G401.6 (cell line): Measurements from ENCODE around the gene FEM1C.
"Not testable (repeated sequence)": the region's sequence is repeated elsewhere in the genome, so short reads cannot be mapped to it uniquely, and the experiment has no call there.

Source experiments
- FAIRE-seq: peaks from 2 replicates; lab custom pipeline; 2012; peaks lifted over from hg19 to GRCh38; lab: Jason Lieb, UNC

FEM1C gene

GRCh38 chr5:115520191-115520590 lies 24.4 kb downstream of the FEM1C start:
- no peak for FAIRE-seq

GRCh38 chr5:115516372-115516771 lies 28.2 kb downstream of the FEM1C start:
- no peak for FAIRE-seq

GRCh38 chr5:115514220-115514619 lies 30.4 kb downstream of the FEM1C start:
- FAIRE-seq: no peak

GRCh38 chr5:115511632-115512031 lies 32.9 kb downstream of the FEM1C start:
- no peak for FAIRE-seq

- no peak for FAIRE-seq
Observed at GRCh38 chr5:115510145-115510645, 34.4 kb downstream of the FEM1C start.

GRCh38 chr5:115509547-115509946 lies 35.0 kb downstream of the FEM1C start:
- no peak for FAIRE-seq

- no peak for FAIRE-seq
Observed at GRCh38 chr5:115507681-115508080, 36.9 kb downstream of the FEM1C start.

GRCh38 chr5:115503420-115503819 lies 41.2 kb downstream of the FEM1C start:
- no peak for FAIRE-seq

GRCh38 chr5:115501464-115502210 lies 42.9 kb downstream of the FEM1C start:
- no peak for FAIRE-seq

- no peak for FAIRE-seq
Observed at GRCh38 chr5:115500225-115500624, 44.4 kb downstream of the FEM1C start.

GRCh38 chr5:115496936-115497576 lies 47.5 kb downstream of the FEM1C start:
- no peak for FAIRE-seq

- no peak for FAIRE-seq
Observed at GRCh38 chr5:115494570-115495289, 49.8 kb downstream of the FEM1C start.

- no peak for FAIRE-seq
Observed at GRCh38 chr5:115490596-115490995, 54.0 kb downstream of the FEM1C start.

GRCh38 chr5:115489733-115490132 lies 54.8 kb downstream of the FEM1C start:
- FAIRE-seq: no peak

- no peak for FAIRE-seq
Observed at GRCh38 chr5:115487756-115488155, 56.8 kb downstream of the FEM1C start.

- no peak for FAIRE-seq
Observed at GRCh38 chr5:115487168-115487567, 57.4 kb downstream of the FEM1C start.

- FAIRE-seq: no peak
Observed at GRCh38 chr5:115486728-115487127, 57.8 kb downstream of the FEM1C start.

- no peak for FAIRE-seq
Observed at GRCh38 chr5:115484368-115484767, 60.2 kb downstream of the FEM1C start.

GRCh38 chr5:115480900-115481299 lies 63.7 kb downstream of the FEM1C start:
- no peak for FAIRE-seq

GRCh38 chr5:115480271-115480670 lies 64.3 kb downstream of the FEM1C start:
- no peak for FAIRE-seq

GRCh38 chr5:115479166-115479873 lies 65.3 kb downstream of the FEM1C start:
- FAIRE-seq: not testable (repeated sequence)

GRCh38 chr5:115478281-115478680 lies 66.3 kb downstream of the FEM1C start:
- FAIRE-seq: no peak
